ENCODE results near the gene GTSE1.

DNA sequence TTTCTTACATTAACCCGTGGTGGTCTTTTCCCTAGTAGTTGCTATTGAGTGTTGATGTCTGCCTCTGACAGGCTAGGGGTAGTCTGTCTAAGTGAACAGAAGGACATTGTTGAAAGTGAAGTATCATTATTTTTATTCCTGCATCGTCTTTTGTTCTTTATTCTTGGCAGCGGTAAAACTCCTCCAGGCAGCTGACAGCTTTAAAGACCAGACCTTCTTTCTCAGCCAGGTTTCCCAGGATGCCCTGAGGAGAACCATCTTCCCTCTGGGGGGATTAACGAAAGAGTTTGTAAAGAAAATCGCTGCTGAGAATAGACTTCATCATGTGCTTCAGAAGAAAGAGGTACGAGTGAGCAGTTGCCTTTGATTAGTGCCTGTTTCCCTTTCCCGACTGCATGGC lies 53.5 kb downstream of the GTSE1 start:
- TF ChIP-seq TCF7L2 (IDR thresholded peaks at IDR 0.05; ENCODE audit: borderline replicate concordance, extremely low read depth, insufficient read depth, insufficient read length) (no peak), ZNF274 (IDR thresholded peaks at IDR 0.05; ENCODE audit: low read depth, low read length) (no peak), RAD21 (IDR thresholded peaks at IDR 0.05; ENCODE audit: low read depth) (no peak)
